GM19099 (cell line): ENCODE data around the gene DDX10.

Source experiments
- POLR2A ChIP-seq: IDR thresholded peaks from 3 replicates; pipeline ENCODE4 v1.6.1; 2011; ENCODE audit warnings: low read depth; ENCODE audit not compliant: insufficient read length; ENCODE audit errors: extremely low read depth

Gene DDX10

GRCh38 chr11:108645970-108646369, 18.9 kb upstream of the DDX10 start:
- TF ChIP-seq POLR2A: no peak

DNA sequence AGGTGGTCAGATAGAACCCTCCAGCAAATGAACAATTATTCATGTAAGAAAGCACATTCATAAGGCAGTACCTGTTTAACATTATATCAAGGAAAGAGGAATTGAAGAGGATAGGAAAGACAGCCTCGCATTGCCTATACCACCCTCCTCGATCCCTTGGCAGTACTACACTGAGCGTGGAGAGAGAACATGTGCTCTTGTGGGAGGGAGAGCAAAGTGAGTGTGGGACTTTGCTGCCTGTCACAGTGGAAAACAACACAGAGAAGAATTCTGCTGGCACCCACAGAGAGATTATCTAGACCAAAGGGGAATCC, 17.5 kb upstream of the DDX10 start:
- TF ChIP-seq POLR2A: no peak

- no peak for TF ChIP-seq POLR2A
These were observed 17.0 kb upstream of the DDX10 start for GRCh38 chr11:108647701-108648527.

GRCh38 chr11:108648528-108648885, 16.4 kb upstream of the DDX10 start:
- TF ChIP-seq POLR2A: no peak

- TF ChIP-seq POLR2A: no peak
These were observed 9.8 kb upstream of the DDX10 start for GRCh38 chr11:108654994-108655631.

- no peak for TF ChIP-seq POLR2A
These were observed 2.2 kb upstream of the DDX10 start for GRCh38 chr11:108662700-108663099.

DNA sequence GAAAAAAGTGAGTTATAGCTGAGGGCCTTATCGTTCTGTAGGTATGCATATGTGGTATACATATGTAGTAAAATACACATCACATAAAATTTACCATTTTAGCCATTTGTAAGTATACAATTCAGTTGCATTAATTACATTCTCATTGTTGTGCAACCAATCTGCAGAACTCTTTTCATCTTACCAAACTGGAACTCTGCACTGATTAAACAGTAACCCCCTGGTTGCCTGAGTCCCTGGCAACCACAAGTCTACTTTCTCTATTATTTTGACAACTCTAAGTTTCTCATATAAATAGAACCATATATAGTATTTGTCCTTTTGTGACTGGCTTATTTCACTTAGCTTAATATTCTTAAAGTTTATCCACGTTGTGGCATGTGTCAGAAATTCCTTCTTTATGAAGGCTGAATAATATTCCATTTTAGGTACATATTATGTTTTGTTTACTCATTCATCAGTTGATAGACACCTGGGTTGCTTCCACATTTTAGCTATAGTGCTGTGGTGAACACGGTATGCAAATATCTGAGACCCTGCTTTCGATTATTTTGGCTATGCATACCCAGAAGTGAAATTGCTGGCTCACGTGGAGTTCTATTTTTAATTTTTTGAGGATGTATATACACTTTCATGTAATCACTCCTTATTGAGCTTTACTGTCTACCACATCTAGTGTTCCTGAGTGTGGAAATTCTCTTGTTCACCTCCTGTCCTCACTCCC, 1.6 kb upstream of the DDX10 start:
- no peak for TF ChIP-seq POLR2A

GRCh38 chr11:108666373-108666772, 1.5 kb downstream of the DDX10 start:
- TF ChIP-seq POLR2A: no peak

GRCh38 chr11:108669286-108669685, 4.4 kb downstream of the DDX10 start:
- no peak for TF ChIP-seq POLR2A

GRCh38 chr11:108669711-108670110, 4.8 kb downstream of the DDX10 start:
- no peak for TF ChIP-seq POLR2A

DNA sequence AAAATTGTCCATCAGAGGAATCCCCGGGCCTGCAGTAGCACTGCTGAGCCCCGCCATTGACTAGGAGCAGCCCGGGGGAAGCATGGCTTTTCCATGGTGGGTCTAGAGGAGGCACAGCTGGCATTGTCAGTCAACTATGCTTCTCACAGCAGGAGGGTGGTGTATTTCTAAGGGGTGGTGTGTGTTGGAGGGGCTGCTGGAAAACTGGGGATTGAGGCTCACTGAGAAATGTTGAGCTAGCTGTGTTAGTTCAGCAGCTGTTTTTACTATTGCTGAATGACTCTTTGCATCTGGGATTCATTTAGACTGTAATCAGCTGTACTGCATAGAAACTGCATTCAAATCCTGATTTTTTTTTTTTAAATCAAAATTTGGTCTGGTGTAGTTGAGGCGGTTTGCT, 5.6 kb downstream of the DDX10 start:
- no peak for TF ChIP-seq POLR2A

DNA sequence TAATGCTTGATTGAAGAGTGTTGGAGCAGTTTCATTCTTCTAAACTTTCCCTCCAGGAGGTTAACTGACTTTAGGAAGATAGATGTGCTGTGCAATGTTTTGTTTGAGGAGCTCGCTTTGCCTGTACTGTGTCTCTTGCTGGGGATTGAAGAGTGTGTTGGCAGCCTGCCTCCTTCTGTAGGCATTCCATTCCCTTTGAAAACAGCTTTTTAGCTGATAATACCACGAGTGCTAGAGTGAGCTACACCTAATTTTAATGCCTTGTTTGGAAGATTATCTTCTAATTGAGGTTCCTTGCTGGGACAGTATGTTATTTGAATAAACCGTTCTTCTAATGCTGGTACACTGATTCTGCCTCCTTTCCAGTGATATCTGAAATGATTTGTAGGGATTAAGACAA, 7.2 kb downstream of the DDX10 start:
- no peak for TF ChIP-seq POLR2A

- no peak for TF ChIP-seq POLR2A
These were observed 7.9 kb downstream of the DDX10 start for GRCh38 chr11:108672786-108673185.

DNA sequence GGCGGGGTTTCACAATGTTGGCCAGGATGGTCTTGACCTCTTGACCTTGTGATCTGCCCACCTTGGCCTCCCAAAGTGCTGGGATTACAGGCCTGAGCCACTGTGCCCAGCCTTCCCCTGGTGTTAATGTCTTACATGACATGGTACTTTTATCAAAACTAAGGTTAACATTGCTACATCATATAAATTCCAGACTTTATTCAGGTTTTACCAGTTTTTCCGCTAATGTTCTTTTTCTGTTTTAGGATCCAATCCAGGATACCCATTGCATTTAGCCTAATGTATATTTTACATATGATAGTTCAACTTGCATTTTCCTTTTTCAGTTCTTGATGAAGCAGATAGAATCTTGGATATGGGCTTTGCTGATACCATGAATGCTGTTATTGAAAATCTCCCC, 14.2 kb downstream of the DDX10 start:
- TF ChIP-seq POLR2A: no peak

DNA sequence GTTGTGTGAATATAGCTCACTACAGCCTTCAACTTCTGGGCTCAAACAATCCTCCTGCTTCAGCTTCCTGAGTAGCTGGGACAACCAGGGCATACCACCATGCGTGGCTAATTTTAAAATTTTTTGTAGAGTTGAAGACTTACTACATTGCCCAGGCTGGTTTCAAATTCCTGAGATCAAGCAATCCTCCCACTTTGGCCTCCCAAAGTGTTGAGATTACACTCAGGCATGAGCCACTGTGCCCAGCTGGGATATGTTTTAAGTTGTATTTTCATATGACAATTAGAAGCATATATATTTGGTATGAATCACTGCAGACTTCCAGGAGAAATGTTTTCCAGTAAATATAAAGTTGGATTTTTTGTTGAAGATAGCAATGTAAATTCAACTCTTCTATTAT, 15.4 kb downstream of the DDX10 start:
- no peak for TF ChIP-seq POLR2A

GRCh38 chr11:108685419-108686130, 20.7 kb downstream of the DDX10 start:
- no peak for TF ChIP-seq POLR2A

GRCh38 chr11:108693852-108694251, 29.0 kb downstream of the DDX10 start:
- no peak for TF ChIP-seq POLR2A
